ENCODE data around the gene CCDC127. TPM values are rescaled to one million over a fixed set of nuclear protein-coding genes. Genes with fewer than 3 reads are reported as not detected.

Gene CCDC127
- total RNA-seq, 4 donors from 2014 or later: 4.5 to 7.2 (median 5.8) TPM

DNA sequence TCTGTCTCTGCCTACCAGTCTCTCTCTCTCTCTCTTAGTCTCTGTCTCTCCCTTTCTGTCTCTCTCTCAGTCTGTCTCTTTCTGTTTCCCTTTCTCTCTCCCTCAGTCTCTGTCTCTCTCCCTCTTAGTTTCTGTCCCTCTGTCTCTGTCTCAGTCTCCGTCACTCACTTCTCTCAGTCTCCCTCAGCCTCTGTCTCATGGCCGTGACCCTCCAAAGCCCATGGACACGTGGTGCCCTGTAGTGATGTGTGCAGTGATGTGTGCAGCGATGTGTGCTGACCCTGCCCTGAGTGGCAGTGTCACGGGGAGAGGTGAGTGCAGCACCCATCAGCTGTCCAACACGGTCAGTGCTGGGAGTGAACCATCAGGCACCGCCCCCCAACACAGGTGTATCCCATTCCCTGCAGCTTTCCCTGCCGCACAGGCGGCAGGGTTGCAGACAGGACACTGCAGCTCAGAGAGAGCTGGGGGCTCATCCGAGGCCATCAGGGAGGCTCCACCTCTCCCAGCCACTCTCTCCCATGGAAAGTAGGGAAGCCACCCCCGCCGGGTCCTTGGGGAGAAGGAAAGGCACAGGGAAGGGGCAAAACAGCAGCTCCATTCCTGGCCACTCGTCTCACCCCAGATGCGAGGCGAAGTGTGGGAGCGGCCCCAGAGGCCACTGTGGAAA lies 27.5 kb downstream of the CCDC127 start:
- H3K4me1 ChIP-seq: peaks cover 0 to 11% (median 0%) of the 10 kb centered on the region in 4 donors
- WGBS, 2 donors: 50 to 60% methylated on average over 11 to 15 of the region's 16 CpGs
- peaks cover 0 to 56% of the 10 kb centered on the region in 2 donors for H3K27me3 ChIP-seq
- no peak overlapping the region for H3K4me3 ChIP-seq
- H3K36me3 ChIP-seq: no peaks in the 10 kb centered on the region
- no peak for DNase-seq (ENCODE audit: low spot score in 2 of 2)
- H3K27ac ChIP-seq: no peak overlapping the region
- TF ChIP-seq, protein P1, sequence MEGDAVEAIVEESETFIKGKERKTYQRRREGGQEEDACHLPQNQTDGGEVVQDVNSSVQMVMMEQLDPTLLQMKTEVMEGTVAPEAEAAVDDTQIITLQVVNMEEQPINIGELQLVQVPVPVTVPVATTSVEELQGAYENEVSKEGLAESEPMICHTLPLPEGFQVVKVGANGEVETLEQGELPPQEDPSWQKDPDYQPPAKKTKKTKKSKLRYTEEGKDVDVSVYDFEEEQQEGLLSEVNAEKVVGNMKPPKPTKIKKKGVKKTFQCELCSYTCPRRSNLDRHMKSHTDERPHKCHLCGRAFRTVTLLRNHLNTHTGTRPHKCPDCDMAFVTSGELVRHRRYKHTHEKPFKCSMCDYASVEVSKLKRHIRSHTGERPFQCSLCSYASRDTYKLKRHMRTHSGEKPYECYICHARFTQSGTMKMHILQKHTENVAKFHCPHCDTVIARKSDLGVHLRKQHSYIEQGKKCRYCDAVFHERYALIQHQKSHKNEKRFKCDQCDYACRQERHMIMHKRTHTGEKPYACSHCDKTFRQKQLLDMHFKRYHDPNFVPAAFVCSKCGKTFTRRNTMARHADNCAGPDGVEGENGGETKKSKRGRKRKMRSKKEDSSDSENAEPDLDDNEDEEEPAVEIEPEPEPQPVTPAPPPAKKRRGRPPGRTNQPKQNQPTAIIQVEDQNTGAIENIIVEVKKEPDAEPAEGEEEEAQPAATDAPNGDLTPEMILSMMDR (IDR thresholded peaks at IDR 0.05): no peak
- TF ChIP-seq POLR2A (IDR thresholded peaks at IDR 0.05) (no peak), EP300 (IDR thresholded peaks at IDR 0.05) (no peak)
- H3K9me3 ChIP-seq: no peaks in the 10 kb centered on the region

DNA sequence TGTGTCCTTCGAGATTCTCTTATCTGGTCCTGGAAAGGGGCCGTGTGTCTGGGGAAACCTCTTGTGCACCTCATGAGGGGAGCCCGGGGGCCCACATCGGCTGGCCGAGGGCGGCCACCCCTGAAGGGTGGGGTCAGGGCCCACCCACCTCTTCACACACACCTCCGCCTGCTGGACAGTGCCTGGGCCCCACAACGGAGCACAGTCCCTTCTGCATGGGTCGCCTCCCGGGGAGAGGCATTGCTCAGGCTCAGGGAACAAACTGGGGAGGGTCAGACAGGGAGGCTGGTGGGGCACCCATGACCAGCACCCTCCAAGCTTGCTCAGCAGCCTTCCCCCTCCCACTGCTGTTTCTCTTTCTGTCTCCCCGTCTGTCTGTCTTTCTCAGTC lies 28.0 kb downstream of the CCDC127 start:
- TF ChIP-seq EP300 (IDR thresholded peaks at IDR 0.05) (no peak), POLR2A (IDR thresholded peaks at IDR 0.05) (no peak)
- TF ChIP-seq, protein P1 (IDR thresholded peaks at IDR 0.05): no peak
- H3K9me3 ChIP-seq: no peaks in the 10 kb centered on the region
- peaks cover 0 to 56% of the 10 kb centered on the region in 2 donors for H3K27me3 ChIP-seq
- no peak overlapping the region for H3K4me3 ChIP-seq
- H3K4me1 ChIP-seq: peaks cover 0 to 11% (median 0%) of the 10 kb centered on the region in 4 donors
- no peak overlapping the region for H3K27ac ChIP-seq
- WGBS, 2 donors: 63 to 64% methylated on average over 11 of the region's 11 CpGs
- no peaks in the 10 kb centered on the region for H3K36me3 ChIP-seq
- DNase-seq (ENCODE audit: low spot score in 2 of 2): no peak

- H3K27me3 ChIP-seq: peaks cover 0 to 56% of the 10 kb centered on the region in 2 donors
- H3K27ac ChIP-seq: no peak overlapping the region
- TF ChIP-seq, protein P1 (IDR thresholded peaks at IDR 0.05): no peak
- TF ChIP-seq EP300 (IDR thresholded peaks at IDR 0.05) (no peak), POLR2A (IDR thresholded peaks at IDR 0.05) (no peak)
- 93 to 96% methylated on average over 9 of the region's 10 CpGs for WGBS, 2 donors
- peaks cover 0 to 11% (median 0%) of the 10 kb centered on the region in 4 donors for H3K4me1 ChIP-seq
- no peak overlapping the region for H3K4me3 ChIP-seq
- no peaks in the 10 kb centered on the region for H3K9me3 ChIP-seq
- DNase-seq (ENCODE audit: low spot score in 2 of 2): no peak
- no peaks in the 10 kb centered on the region for H3K36me3 ChIP-seq
Observed at GRCh38 chr5:189486-189885, 28.5 kb downstream of the CCDC127 start.

DNA sequence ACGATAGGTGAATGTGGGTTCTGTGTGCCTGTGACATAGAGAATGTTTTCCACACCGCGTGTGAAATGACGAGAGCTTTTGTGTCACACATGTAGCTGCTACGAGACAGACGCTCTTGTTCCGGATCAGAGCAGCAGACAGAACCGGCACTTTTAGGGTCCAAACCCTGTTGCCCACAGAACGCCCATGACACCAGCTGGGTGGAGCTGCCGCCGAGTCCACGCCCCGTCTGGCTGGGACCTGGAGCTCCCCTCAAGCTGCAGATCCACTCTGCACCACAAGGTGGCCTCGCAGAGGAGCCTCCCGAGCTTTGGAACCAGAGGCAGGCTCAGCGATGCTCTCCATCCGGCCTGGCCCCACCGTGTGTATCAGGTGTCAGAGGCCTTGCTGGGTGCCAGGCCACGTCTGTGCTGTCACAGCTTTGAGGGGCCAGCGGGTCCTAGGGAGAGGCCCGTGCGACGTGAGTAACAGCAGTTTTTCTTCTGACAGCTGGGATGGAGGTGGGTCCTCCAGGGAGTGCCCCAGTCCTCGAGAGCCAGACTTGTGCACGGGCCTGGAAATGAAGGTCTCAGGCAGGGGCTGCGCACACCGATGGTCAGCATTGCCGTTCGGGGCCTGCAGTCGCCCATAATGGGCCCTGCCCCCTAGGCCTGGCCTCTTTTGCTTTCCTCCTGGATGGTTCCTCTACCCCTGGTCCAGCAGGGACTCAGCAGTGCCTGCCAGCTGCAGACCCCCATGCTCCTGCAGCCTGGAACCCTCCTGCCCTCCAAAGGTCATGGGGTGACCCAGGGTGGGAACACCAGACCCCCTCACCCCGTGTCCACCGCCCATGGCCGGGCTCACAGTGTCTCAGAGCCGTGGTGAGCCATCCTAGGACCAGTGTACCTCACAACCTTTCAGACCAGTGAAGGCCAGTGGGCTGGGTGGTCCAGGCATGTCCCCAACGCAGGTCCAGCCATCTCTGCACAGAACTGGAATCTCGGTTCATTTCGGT lies 29.2 kb downstream of the CCDC127 start:
- H3K4me1 ChIP-seq: peaks cover 0 to 11% (median 0%) of the 10 kb centered on the region in 4 donors
- peak; percentile 75 to 83 for DNase-seq (ENCODE audit: low spot score in 2 of 2)
- no peaks in the 10 kb centered on the region for H3K9me3 ChIP-seq
- H3K36me3 ChIP-seq: no peaks in the 10 kb centered on the region
- TF ChIP-seq, protein P1 (IDR thresholded peaks at IDR 0.05): peak; percentile 87 to 96 (median 91)
- TF ChIP-seq EP300 (IDR thresholded peaks at IDR 0.05) (peak in 1 of 2 donors; percentile 17), POLR2A (IDR thresholded peaks at IDR 0.05) (no peak)
- no peak overlapping the region for H3K27ac ChIP-seq
- H3K27me3 ChIP-seq: peaks cover 0 to 56% of the 10 kb centered on the region in 2 donors
- H3K4me3 ChIP-seq: peak overlapping the region in 2 of 4 donors; percentile 7 to 26
- 38 to 45% methylated on average over 28 to 30 of the region's 37 CpGs for whole genome bisulfite sequencing, 2 donors
